Measurements from ENCODE around the gene FOXJ2. TPM values are rescaled to one million over a fixed set of nuclear protein-coding genes. Genes with fewer than 3 reads are reported as not detected.

FOXJ2 gene
- 8.1 and 8.4 TPM in 2 replicates for total RNA-seq

DNA sequence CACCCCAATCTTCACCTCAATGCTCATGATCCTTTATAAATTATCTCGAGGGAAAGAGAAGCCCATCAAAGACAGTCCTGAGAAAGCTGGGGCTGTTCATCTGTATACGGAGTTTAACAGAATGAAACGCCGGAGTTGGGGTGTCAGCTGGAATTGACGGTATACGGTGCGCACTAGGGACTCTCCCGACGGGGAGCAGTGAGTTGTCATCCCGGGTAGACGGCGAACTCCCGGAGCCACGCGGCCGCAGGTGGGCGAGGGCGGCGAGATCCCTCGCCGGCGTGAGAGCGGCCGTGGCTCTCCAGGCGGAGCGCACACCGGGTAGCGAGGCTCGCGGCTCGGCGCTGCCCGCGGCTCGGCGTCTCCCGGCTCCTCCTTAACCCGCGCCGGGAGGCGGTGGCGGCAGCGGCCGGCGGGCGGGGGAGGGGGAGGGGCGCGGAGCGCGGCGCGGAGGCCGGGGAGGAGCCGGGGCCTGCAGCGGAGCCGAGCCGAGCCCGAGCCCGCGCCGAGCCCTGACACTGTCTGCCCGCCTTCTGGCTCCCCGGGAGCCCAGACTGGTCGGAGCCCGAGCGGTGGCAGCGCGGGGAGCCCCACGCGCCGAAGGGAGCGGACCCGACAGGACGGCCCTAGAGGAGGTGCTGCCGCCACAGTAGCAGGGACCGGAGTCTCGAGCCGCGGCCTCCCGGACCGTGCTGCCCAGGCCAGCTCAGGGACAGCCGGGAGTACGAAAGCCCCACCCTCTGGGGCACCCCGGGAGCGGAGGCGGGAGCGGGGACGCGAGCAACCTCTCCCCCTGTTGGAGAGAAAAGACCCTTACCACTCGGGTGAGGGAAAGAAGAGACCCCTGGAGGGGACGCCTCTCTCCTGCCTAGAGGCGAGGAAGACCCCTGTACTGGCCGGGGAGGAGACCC is at the start of gene FOXJ2:
Gene FOXJ2, plus strand, starts transcription at position 475 of the 911 bp plus-strand sequence. CDS start 7,117 bp downstream, outside the sequence.

DNA sequence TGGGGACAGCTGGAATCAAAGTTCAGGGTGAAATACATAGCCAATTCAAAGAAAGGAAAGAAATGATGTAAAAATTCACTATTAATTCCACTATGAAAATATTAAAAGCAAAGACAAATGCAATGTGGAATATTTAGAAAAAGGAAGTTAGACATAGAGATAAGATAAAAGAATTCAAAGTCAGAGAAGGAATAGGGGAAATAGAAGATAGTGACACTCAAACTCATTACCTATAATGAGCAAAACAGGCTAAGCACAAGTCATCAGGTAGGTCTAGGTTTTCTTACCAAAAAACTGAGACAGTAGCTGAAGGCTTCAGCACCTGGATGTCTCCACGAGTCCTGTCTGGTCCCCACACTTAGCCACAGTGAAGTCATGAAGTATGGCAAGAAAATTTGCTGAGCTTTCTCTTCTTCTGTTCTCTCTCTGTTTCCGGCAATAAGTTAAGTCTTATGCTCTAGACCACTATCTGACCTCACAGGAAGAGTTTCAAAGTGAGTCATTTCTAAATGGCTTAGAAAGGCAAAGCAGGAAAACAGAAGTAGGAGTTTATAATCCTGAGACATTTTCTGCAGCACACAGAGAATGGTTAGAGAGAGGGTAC is 33.6 kb downstream of the FOXJ2 start, which contains the start of gene C3AR1:
Gene C3AR1, minus strand, starts transcription at position 369 of the 604 bp plus-strand sequence. CDS start 6,174 bp downstream, outside the sequence.

Other genes with a start within 250 kb of the FOXJ2 start
- gene NANOG, start 243.3 kb upstream of the FOXJ2 start, total RNA-seq = not detected in 2 replicates
- gene SLC2A14, start 159.8 kb upstream of the FOXJ2 start, total RNA-seq = 0.36 and 0.49 TPM in 2 replicates
- gene SLC2A3, start 96.5 kb upstream of the FOXJ2 start, total RNA-seq = 67.9 and 123 TPM in 2 replicates
- gene C3AR1, start 33.6 kb downstream of the FOXJ2 start, total RNA-seq = not detected in 2 replicates
- 32.2 and 33.4 TPM in 2 replicates for gene NECAP1, start 49.6 kb downstream of the FOXJ2 start, total RNA-seq
- gene CLEC4A, start 90.9 kb downstream of the FOXJ2 start, total RNA-seq = not detected in 2 replicates
- gene ZNF705A, start 124.3 kb downstream of the FOXJ2 start, total RNA-seq = not detected in 2 replicates
- gene FAM90A1, start 194.9 kb downstream of the FOXJ2 start, total RNA-seq = not detected in 2 replicates

All from cardiac atrium fibroblast (primary cell).